ENCODE measurements around the gene MTAP. TPM values are rescaled to one million over a fixed set of nuclear protein-coding genes. Genes with fewer than 3 reads are reported as not detected.

Gene MTAP
- polyA plus RNA-seq, 1 donor (not counting 4 experiments of a cell fraction or from before 2014, with no cell fraction given): 48.7 TPM

DNA sequence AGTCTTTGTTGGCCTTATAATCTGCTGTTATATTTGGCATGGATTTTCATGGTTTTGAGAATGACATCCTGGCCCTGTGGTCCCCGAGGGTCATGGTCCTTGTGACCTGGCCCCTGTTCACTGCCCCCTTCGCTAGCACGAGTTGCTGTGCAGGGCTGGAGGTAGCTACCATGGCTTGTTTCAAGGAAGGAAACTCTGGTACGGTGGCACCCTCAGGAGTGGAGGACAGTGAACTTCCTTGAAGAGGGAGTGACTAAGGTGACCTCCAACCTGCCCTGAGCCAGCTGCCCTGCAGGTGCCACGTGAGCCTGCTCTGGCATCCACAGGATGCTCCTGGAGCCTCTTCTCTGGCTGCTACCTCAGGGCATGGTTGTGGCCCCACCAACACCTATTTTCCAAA lies 62.1 kb downstream of the MTAP start:
- Histone ChIP-seq H4K20me1 (ENCODE audit: control insufficient read depth, extremely low read depth, insufficient read depth, low read length) (no peaks in the 10 kb centered on the region), H3K4me3 (ENCODE audit: control insufficient read depth in 2 of 3, extremely low read depth in 1 of 3, insufficient read depth in 2 of 3, low read depth in 1 of 3, low read length in 3 of 3) (no peak overlapping the region), H3K9ac (ENCODE audit: control insufficient read depth, extremely low read depth, insufficient read depth, low read length) (no peak overlapping the region), H3K9me3 (ENCODE audit: control insufficient read depth, low read depth, low read length) (no peaks in the 10 kb centered on the region), H3K4me1 (ENCODE audit: control insufficient read depth, extremely low read depth, insufficient read depth, low read length) (no peaks in the 10 kb centered on the region), H3K79me2 (ENCODE audit: control insufficient read depth, insufficient read depth, low read length) (no peaks in the 10 kb centered on the region), H2AFZ (ENCODE audit: control insufficient read depth, low read length) (no peak overlapping the region), H3K9me1 (ENCODE audit: control insufficient read depth, extremely low read depth, insufficient read depth, low read length) (no peaks in the 10 kb centered on the region), H3K36me3 (ENCODE audit: control insufficient read depth in 2 of 2, extremely low read depth in 1 of 2, insufficient read depth in 2 of 2, low read length in 2 of 2) (peaks cover 19 to 21% of the 10 kb centered on the region in 2 experiments), H3K4me2 (ENCODE audit: control insufficient read depth, extremely low read depth, insufficient read depth, low read depth, low read length) (no peak overlapping the region), H3K27me3 (ENCODE audit: control insufficient read depth, extremely low read depth, insufficient read depth, low read length) (no peaks in the 10 kb centered on the region), H3K27ac (ENCODE audit: control insufficient read depth, insufficient read depth, low read length) (no peak overlapping the region)
- dilution Hi-C loops (cut with MboI; ENCODE audit: extremely low pct_ligation_motif_present, low sequenced_read_pairs): no loop called here
- TF ChIP-seq, protein P1, sequence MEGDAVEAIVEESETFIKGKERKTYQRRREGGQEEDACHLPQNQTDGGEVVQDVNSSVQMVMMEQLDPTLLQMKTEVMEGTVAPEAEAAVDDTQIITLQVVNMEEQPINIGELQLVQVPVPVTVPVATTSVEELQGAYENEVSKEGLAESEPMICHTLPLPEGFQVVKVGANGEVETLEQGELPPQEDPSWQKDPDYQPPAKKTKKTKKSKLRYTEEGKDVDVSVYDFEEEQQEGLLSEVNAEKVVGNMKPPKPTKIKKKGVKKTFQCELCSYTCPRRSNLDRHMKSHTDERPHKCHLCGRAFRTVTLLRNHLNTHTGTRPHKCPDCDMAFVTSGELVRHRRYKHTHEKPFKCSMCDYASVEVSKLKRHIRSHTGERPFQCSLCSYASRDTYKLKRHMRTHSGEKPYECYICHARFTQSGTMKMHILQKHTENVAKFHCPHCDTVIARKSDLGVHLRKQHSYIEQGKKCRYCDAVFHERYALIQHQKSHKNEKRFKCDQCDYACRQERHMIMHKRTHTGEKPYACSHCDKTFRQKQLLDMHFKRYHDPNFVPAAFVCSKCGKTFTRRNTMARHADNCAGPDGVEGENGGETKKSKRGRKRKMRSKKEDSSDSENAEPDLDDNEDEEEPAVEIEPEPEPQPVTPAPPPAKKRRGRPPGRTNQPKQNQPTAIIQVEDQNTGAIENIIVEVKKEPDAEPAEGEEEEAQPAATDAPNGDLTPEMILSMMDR (optimal IDR thresholded peaks at IDR 0.05 in 1 of 3, IDR thresholded peaks at IDR 0.05 in 1 of 3, conservative IDR thresholded peaks at IDR 0.05 in 1 of 3; ENCODE audit: extremely low read depth in 1 of 3, insufficient read depth in 2 of 3, low read length in 3 of 3): no peak
- TF ChIP-seq EZH2 (IDR thresholded peaks at IDR 0.05; ENCODE audit: low read length): no peak
- FAIRE-seq: no peak
- no peak for DNase-seq (ENCODE audit: low read depth, low spot score)

DNA sequence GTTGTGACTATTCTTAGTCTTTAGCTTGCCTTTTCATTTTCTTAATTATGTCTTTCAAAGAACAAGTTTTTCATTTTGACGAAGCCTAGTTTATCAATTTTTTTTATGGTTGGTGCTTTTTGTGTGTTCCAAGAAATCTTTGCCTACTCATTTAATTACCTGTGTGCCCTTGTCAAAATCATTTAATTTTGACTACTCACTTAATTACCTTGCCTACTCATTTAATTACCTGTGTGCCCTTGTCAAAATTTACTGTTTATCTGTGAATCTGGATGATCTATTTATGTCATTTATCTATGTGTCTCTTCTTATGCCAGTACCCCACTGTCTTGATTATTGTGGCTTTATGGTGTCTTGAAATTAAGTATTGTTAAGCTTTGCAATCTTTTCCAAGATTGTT lies 63.9 kb downstream of the MTAP start:
- FAIRE-seq (no peak), DNase-seq (ENCODE audit: low read depth, low spot score) (no peak)

More for the DNA sequence above, 63.9 kb downstream of the MTAP start:
- H3K27me3 ChIP-seq (ENCODE audit: control insufficient read depth, extremely low read depth, insufficient read depth, low read length): no peaks in the 10 kb centered on the region
- H3K9me3 ChIP-seq (ENCODE audit: control insufficient read depth, low read depth, low read length): no peaks in the 10 kb centered on the region
- H3K79me2 ChIP-seq (ENCODE audit: control insufficient read depth, insufficient read depth, low read length): no peaks in the 10 kb centered on the region
- H4K20me1 ChIP-seq (ENCODE audit: control insufficient read depth, extremely low read depth, insufficient read depth, low read length): no peaks in the 10 kb centered on the region
- TF ChIP-seq, protein P1 (optimal IDR thresholded peaks at IDR 0.05 in 1 of 3, IDR thresholded peaks at IDR 0.05 in 1 of 3, conservative IDR thresholded peaks at IDR 0.05 in 1 of 3; ENCODE audit: extremely low read depth in 1 of 3, insufficient read depth in 2 of 3, low read length in 3 of 3): no peak
- no peak for TF ChIP-seq EZH2 (IDR thresholded peaks at IDR 0.05; ENCODE audit: low read length)
- H3K9me1 ChIP-seq (ENCODE audit: control insufficient read depth, extremely low read depth, insufficient read depth, low read length): no peaks in the 10 kb centered on the region
- no peak overlapping the region for H3K9ac ChIP-seq (ENCODE audit: control insufficient read depth, extremely low read depth, insufficient read depth, low read length)
- dilution Hi-C loops (cut with MboI; ENCODE audit: extremely low pct_ligation_motif_present, low sequenced_read_pairs): no loop called here
- no peak overlapping the region for H3K27ac ChIP-seq (ENCODE audit: control insufficient read depth, insufficient read depth, low read length)
- H3K36me3 ChIP-seq (ENCODE audit: control insufficient read depth in 2 of 2, extremely low read depth in 1 of 2, insufficient read depth in 2 of 2, low read length in 2 of 2): peaks cover 13 to 17% of the 10 kb centered on the region in 2 experiments
- no peak overlapping the region for H3K4me2 ChIP-seq (ENCODE audit: control insufficient read depth, extremely low read depth, insufficient read depth, low read depth, low read length)
- no peak overlapping the region for H2AFZ ChIP-seq (ENCODE audit: control insufficient read depth, low read length)
- H3K4me3 ChIP-seq (ENCODE audit: control insufficient read depth in 2 of 3, extremely low read depth in 1 of 3, insufficient read depth in 2 of 3, low read depth in 1 of 3, low read length in 3 of 3): no peak overlapping the region
- H3K4me1 ChIP-seq (ENCODE audit: control insufficient read depth, extremely low read depth, insufficient read depth, low read length): no peaks in the 10 kb centered on the region
